K562 (cell line): ENCODE results near the gene WNK2. TPM values are rescaled to one million over a fixed set of nuclear protein-coding genes. Genes with fewer than 3 reads are reported as not detected.

ENCODE experiments used
- ARID4B ChIP-seq: sonication (generic); formaldehyde crosslinking; IDR thresholded peaks from 2 replicates; pipeline ENCODE4 v1.8.0; 2022; ENCODE audit warnings: mild to moderate bottlenecking, missing genetic modification reagents
- BRF2 ChIP-seq: IDR thresholded peaks from 3 replicates; pipeline ENCODE4 v1.6.1; 2011; ENCODE audit warnings: borderline replicate concordance, mild to moderate bottlenecking; ENCODE audit not compliant: insufficient read length, insufficient read depth
- CTCF ChIP-seq, 3 experiments: IDR thresholded peaks in 2 of 3; conservative IDR thresholded peaks in 1 of 3; 2 replicates each; pipeline ENCODE4 v1.5.1; 2011 to 2012; ENCODE audit warnings: low read length in 3 of 3, mild to moderate bottlenecking in 3 of 3, control low read depth in 2 of 3, improper control_type of control experiment in 1 of 3, inconsistent platforms in 1 of 3, low read depth in 1 of 3, mixed read lengths in 1 of 3, moderate library complexity in 1 of 3; ENCODE audit not compliant: insufficient read depth in 2 of 3
- CTCFL ChIP-seq: IDR thresholded peaks from 2 replicates; pipeline ENCODE4 v1.6.1; 2011; ENCODE audit warnings: borderline replicate concordance, low read depth, mild to moderate bottlenecking, moderate library complexity, low read length; ENCODE audit not compliant: insufficient read depth, poor library complexity, severe bottlenecking
- NFXL1 ChIP-seq: fragments of 450-650 bp; formaldehyde crosslinking; IDR thresholded peaks from 2 replicates; pipeline ENCODE4 v1.4.0; 2021; ENCODE audit warnings: mild to moderate bottlenecking
- PBX2 ChIP-seq, 2 experiments: IDR thresholded peaks in 1 of 2; conservative IDR thresholded peaks in 1 of 2; 2 replicates each; pipeline ENCODE4 v1.6.1; 2016; ENCODE audit warnings: low read depth in 2 of 2, mild to moderate bottlenecking in 1 of 2, missing compliant biosample characterization in 1 of 2, missing genetic modification characterization in 1 of 2, moderate library complexity in 1 of 2
- RBM17 ChIP-seq: fragments of 200-400 bp; formaldehyde crosslinking; IDR thresholded peaks from 2 replicates; pipeline ENCODE4 v1.6.1; 2017; ENCODE audit warnings: low read depth, mild to moderate bottlenecking, low read length, borderline replicate concordance
- ZNF174 ChIP-seq: fragments of 250-450 bp; sonication (Bioruptor Pico); IDR thresholded peaks from 2 replicates; pipeline ENCODE4 v1.4.0; 2020; ENCODE audit warnings: mild to moderate bottlenecking
- ZNF347 ChIP-seq: fragments of 450-650 bp; formaldehyde crosslinking; IDR thresholded peaks from 2 replicates; pipeline ENCODE4 v1.4.0; 2020; ENCODE audit warnings: low read depth, mild to moderate bottlenecking, moderate library complexity
- ZNF79 ChIP-seq: fragments of 250-450 bp; sonication (Bioruptor Pico); IDR thresholded peaks from 2 replicates; pipeline ENCODE4 v1.4.0; 2020; ENCODE audit warnings: low read depth, mild to moderate bottlenecking, moderate library complexity
- polyA plus RNA-seq, 8 experiments: library from polyadenylated mRNA; depleted of rRNA in 4 of 8; stranded (reverse) in 5 of 8; unstranded in 3 of 8; fragments of >200 nt; fragmentation: Nextera tagmentation in 2 of 8; fragmentation: Illumina TruSeq in 1 of 8; extraction: Ambion mirVana in 2 of 8; extraction: Trizol in 1 of 8; gene quantifications; 2 replicates each; pipeline versions ENCODE4 v1.2.1 to v1.2.3, GENCODE V29; 2011 to 2014; ENCODE audit warnings: inconsistent platforms in 1 of 8, missing spikeins in 1 of 8
- total RNA-seq, 7 experiments: library from RNA; depleted of rRNA in 6 of 7; stranded (reverse); fragments of >200 nt in 6 of 7; fragmentation: Illumina TruSeq in 2 of 7; extraction: Trizol in 2 of 7; gene quantifications; 2 replicates each; pipeline versions ENCODE4 v1.2.1 to v1.2.3, GENCODE V29; 2011 to 2021; ENCODE audit warnings: low replicate concordance in 1 of 7

The WNK2 gene
- total and polyA plus RNA-seq, 9 of the 15 experiments (the other 6 are each of a cell fraction or from before 2014, with no cell fraction given), result 0.36 to 3.3 (median 0.64) TPM; not detected in 2

GRCh38 chr9:93159601-93160471 lies 24.1 kb upstream of the WNK2 start (continued):
- TF ChIP-seq PBX2 (CRISPR knock-in tag; IDR thresholded peaks at IDR 0.05; ENCODE audit: low read depth), result no peak
- peak; percentile 74 for TF ChIP-seq PBX2 (tag; conservative IDR thresholded peaks at IDR 0.05; ENCODE audit: low read depth)
- TF ChIP-seq CTCF (IDR thresholded peaks at IDR 0.05 in 2 of 3, conservative IDR thresholded peaks at IDR 0.05 in 1 of 3; ENCODE audit: insufficient read depth in 2 of 3, low read depth in 1 of 3, low read length in 3 of 3), result peak; percentile 95 to 98 (median 97)
- TF ChIP-seq RBM17, result no peak
- no peak for TF ChIP-seq ARID4B (CRISPR knock-in tag)
- no peak for TF ChIP-seq ZNF347 (CRISPR knock-in tag)
- no peak for TF ChIP-seq NFXL1 (CRISPR knock-in tag)
- no peak for TF ChIP-seq CTCFL
- TF ChIP-seq ZNF79 (CRISPR knock-in tag), result no peak
- no peak for TF ChIP-seq BRF2
- TF ChIP-seq ZNF174 (CRISPR knock-in tag), result no peak
